GM12878 (cell line): Measurements from ENCODE around the gene IGSF11.

Source experiments
- CTCF ChIP-seq, 3 experiments: IDR thresholded peaks in 2 of 3; conservative IDR thresholded peaks in 1 of 3; 2 replicates each; pipeline ENCODE4 v1.5.1; 2011; ENCODE audit warnings: low read depth in 3 of 3, low read length in 3 of 3, mild to moderate bottlenecking in 3 of 3, control low read depth in 2 of 3, moderate library complexity in 2 of 3, inconsistent platforms in 1 of 3, mixed read lengths in 1 of 3; ENCODE audit not compliant: control insufficient read depth in 2 of 3, insufficient read depth in 1 of 3; ENCODE audit errors: extremely low read depth in 1 of 3
- EP300 ChIP-seq, 2 experiments: fragments of 150-350 bp in 1 of 2; IDR thresholded peaks; 2 replicates each; pipeline ENCODE4 v1.6.1; 2011 to 2012; ENCODE audit warnings: low read depth in 2 of 2, low read length in 2 of 2, borderline replicate concordance in 1 of 2, improper control_type of control experiment in 1 of 2, inconsistent platforms in 1 of 2; ENCODE audit not compliant: control insufficient read depth in 1 of 2
- FOXK2 ChIP-seq: fragments of 450-650 bp; IDR thresholded peaks from 2 replicates; pipeline ENCODE4 v1.6.1; 2017; ENCODE audit warnings: mild to moderate bottlenecking, moderate library complexity
- JUNB ChIP-seq: IDR thresholded peaks from 2 replicates; pipeline ENCODE4 v1.6.1; 2016; ENCODE audit warnings: antibody characterized with exemption, mild to moderate bottlenecking
- RCOR1 ChIP-seq: conservative IDR thresholded peaks from 2 replicates; pipeline ENCODE4 v1.6.1; 2012; ENCODE audit warnings: low read depth, low read length, improper control_type of control experiment
- USF2 ChIP-seq: IDR thresholded peaks from 2 replicates; pipeline ENCODE4 v1.6.1; 2011; ENCODE audit warnings: low read depth, low read length, improper control_type of control experiment, borderline replicate concordance

GRCh38 chr3:119018690-119019463 is 15.8 kb downstream of the IGSF11 start:
- TF ChIP-seq RCOR1 (no peak), JUNB (no peak), USF2 (no peak), CTCF (IDR thresholded peaks at IDR 0.05 in 2 of 3, conservative IDR thresholded peaks at IDR 0.05 in 1 of 3; ENCODE audit: control insufficient read depth in 2 of 3, extremely low read depth in 1 of 3, insufficient read depth in 1 of 3, low read depth in 3 of 3, low read length in 3 of 3) (no peak), FOXK2 (no peak), EP300 (IDR thresholded peaks at IDR 0.05; ENCODE audit: borderline replicate concordance in 1 of 2, control insufficient read depth in 1 of 2, low read depth in 2 of 2, low read length in 2 of 2) (no peak)
